SIG-M5 treated with dmso at 0.1 percent for 504 hours (cell line): ENCODE data around the gene CPT1B.
A peak's percentile ranks its signal among the peaks of the same experiment; 100 is the strongest.

ENCODE experiments used
- DNase-seq: peaks from one replicate; lab custom pipeline; 2025; ENCODE audit not compliant: unreplicated experiment; lab: John Stamatoyannopoulos, UW

Gene CPT1B

GRCh38 chr22:50571264-50572175, 6.7 kb downstream of the CPT1B start:
- DNase-seq: no peak

- DNase-seq: no peak
These were observed 7.4 kb downstream of the CPT1B start for GRCh38 chr22:50570861-50571260.

- no peak for DNase-seq
These were observed 8.2 kb downstream of the CPT1B start for GRCh38 chr22:50569896-50570535.

GRCh38 chr22:50569041-50569459, 9.2 kb downstream of the CPT1B start:
- DNase-seq: no peak

- peak; percentile 17 for DNase-seq
These were observed 9.6 kb downstream of the CPT1B start for GRCh38 chr22:50568626-50569025.

GRCh38 chr22:50567721-50568252, 10.4 kb downstream of the CPT1B start:
- DNase-seq: no peak

- no peak for DNase-seq
These were observed 13.9 kb downstream of the CPT1B start for GRCh38 chr22:50564289-50564688.

- DNase-seq: no peak
These were observed 14.6 kb downstream of the CPT1B start for GRCh38 chr22:50563413-50564160.

GRCh38 chr22:50562523-50563412, 15.5 kb downstream of the CPT1B start, which contains the start of gene SYCE3:
Gene SYCE3 (minus strand): TSS chr22:50562919. CDS start chr22:50556405, 6,514 bp downstream.
- DNase-seq: peak; percentile 90

- DNase-seq: no peak
These were observed 16.5 kb downstream of the CPT1B start for GRCh38 chr22:50561401-50562358.

- no peak for DNase-seq
These were observed 18.2 kb downstream of the CPT1B start for GRCh38 chr22:50560034-50560433.

GRCh38 chr22:50556703-50557102, 21.5 kb downstream of the CPT1B start:
- no peak for DNase-seq

GRCh38 chr22:50553310-50553709, 24.9 kb downstream of the CPT1B start:
- DNase-seq: no peak

GRCh38 chr22:50551160-50551752, 27.0 kb downstream of the CPT1B start:
- no peak for DNase-seq

GRCh38 chr22:50550395-50550794, 27.8 kb downstream of the CPT1B start:
- no peak for DNase-seq

- DNase-seq: no peak
These were observed 29.1 kb downstream of the CPT1B start for GRCh38 chr22:50548921-50549790.

- peak; percentile 45 for DNase-seq
These were observed 29.9 kb downstream of the CPT1B start for GRCh38 chr22:50548040-50548920.
